Hepatocyte (in vitro differentiated cells): Measurements from ENCODE around the gene LTB4R2.

Source experiments
- CTCF ChIP-seq: fragments of 200-600 bp; sonication (generic); IDR thresholded peaks from 2 replicates; pipeline ENCODE4 v1.5.1; 2016; ENCODE audit warnings: antibody characterized with exemption, mild to moderate bottlenecking; ENCODE audit not compliant: poor library complexity
- EZH2 ChIP-seq: fragments of 200-600 bp; sonication (generic); IDR thresholded peaks from 2 replicates; pipeline ENCODE4 v1.6.1; 2016; ENCODE audit warnings: antibody characterized with exemption, mild to moderate bottlenecking, borderline replicate concordance
- EZH2phosphoT487 ChIP-seq: fragments of 200-600 bp; sonication (generic); IDR thresholded peaks from one replicate; pipeline ENCODE4 v1.6.1; 2018; ENCODE audit warnings: antibody characterized with exemption, mild to moderate bottlenecking, low read depth, moderate library complexity; ENCODE audit not compliant: unreplicated experiment, severe bottlenecking

GRCh38 chr14:24310265-24310645, 315 bp downstream of the LTB4R2 start:
- TF ChIP-seq EZH2 (no peak), CTCF (no peak), EZH2phosphoT487 (no peak)
